ENCODE data around the gene ERGIC1. TPM values are rescaled to one million over a fixed set of nuclear protein-coding genes. Genes with fewer than 3 reads are reported as not detected.

The ERGIC1 gene
- total RNA-seq, 1 donor from 2014 or later, result 131 TPM

DNA sequence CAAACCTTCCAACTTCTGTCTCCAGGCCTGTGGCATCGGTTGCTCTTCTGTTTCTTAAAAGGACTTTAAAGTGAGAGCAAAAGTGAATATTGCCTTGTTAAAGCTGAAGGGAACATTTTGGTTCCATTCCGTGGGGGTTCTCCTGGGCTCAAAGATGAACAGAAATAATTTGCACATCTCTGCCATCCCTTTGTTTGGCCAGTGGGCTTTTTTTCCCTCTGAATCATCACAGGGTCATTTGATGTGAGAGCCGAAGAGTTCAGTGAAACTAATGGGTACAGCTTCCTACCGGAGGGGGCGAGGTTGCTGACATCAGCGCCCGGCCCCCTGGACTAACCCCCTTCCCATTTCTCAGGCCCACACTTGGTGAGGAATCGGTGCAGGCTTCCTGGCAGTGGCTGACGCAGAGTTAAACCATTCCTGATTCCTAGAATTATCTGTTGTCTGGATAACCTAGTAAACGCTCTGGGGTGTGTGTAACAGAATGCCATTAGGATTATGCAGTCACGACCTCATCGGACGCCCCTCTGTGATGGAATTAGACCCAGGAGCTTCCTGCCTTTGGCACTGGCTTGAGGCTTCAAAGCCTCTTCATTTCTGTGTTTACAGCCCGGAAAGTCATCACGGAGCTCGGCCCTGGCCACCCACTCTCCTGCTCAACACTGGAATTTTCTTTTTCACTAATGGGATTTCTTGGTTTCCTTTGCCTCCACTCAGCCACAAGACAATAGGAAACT is 63.6 kb downstream of the ERGIC1 start:
- H3K9ac ChIP-seq (ENCODE audit: low read length), result peak overlapping the region; percentile 90
- H3K27me3 ChIP-seq (ENCODE audit: insufficient read depth, low read length), result no peaks in the 10 kb centered on the region
- peaks cover 44% of the 10 kb centered on the region for H3K4me1 Mint-ChIP-seq (ENCODE audit: low read depth, unreplicated experiment)
- H3K4me3 Mint-ChIP-seq (ENCODE audit: unreplicated experiment), result peak overlapping the region; percentile 43
- H3K79me2 ChIP-seq (ENCODE audit: insufficient read depth, low read length), result peaks cover 26% of the 10 kb centered on the region
- peak overlapping the region; percentile 74 for H3K4me2 ChIP-seq (ENCODE audit: low read length)
- DNase-seq (ENCODE audit: low read depth) (peak; percentile 99), FAIRE-seq (peak; percentile 50)
- TF ChIP-seq EZH2 (IDR thresholded peaks at IDR 0.05; ENCODE audit: insufficient read depth, low read length), result no peak
- TF ChIP-seq, protein P1, sequence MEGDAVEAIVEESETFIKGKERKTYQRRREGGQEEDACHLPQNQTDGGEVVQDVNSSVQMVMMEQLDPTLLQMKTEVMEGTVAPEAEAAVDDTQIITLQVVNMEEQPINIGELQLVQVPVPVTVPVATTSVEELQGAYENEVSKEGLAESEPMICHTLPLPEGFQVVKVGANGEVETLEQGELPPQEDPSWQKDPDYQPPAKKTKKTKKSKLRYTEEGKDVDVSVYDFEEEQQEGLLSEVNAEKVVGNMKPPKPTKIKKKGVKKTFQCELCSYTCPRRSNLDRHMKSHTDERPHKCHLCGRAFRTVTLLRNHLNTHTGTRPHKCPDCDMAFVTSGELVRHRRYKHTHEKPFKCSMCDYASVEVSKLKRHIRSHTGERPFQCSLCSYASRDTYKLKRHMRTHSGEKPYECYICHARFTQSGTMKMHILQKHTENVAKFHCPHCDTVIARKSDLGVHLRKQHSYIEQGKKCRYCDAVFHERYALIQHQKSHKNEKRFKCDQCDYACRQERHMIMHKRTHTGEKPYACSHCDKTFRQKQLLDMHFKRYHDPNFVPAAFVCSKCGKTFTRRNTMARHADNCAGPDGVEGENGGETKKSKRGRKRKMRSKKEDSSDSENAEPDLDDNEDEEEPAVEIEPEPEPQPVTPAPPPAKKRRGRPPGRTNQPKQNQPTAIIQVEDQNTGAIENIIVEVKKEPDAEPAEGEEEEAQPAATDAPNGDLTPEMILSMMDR (IDR thresholded peaks at IDR 0.05; ENCODE audit: insufficient read depth, low read depth, low read length), result no peak
- H4K20me1 ChIP-seq (ENCODE audit: insufficient read depth, low read length), result no peaks in the 10 kb centered on the region
- H3K4me3 ChIP-seq (ENCODE audit: insufficient read depth, low read depth, low read length), result no peak overlapping the region
- H3K27me3 Mint-ChIP-seq (ENCODE audit: low read depth, unreplicated experiment), result no peaks in the 10 kb centered on the region
- H3K4me1 ChIP-seq (ENCODE audit: insufficient read depth, low read length), result peaks cover 60% of the 10 kb centered on the region
- peak overlapping the region; percentile 99 for H3K27ac Mint-ChIP-seq (ENCODE audit: unreplicated experiment)
- H3K27ac ChIP-seq (ENCODE audit: low read depth, low read length), result peak overlapping the region; percentile 100
- H3K9me3 ChIP-seq (ENCODE audit: insufficient read depth, low read depth, low read length), result no peaks in the 10 kb centered on the region
- no peak overlapping the region for H2AFZ ChIP-seq (ENCODE audit: low read depth, low read length)
- H3K36me3 Mint-ChIP-seq (ENCODE audit: low read depth, unreplicated experiment), result peaks cover 12% of the 10 kb centered on the region
- peaks cover 4% of the 10 kb centered on the region for H3K36me3 ChIP-seq (ENCODE audit: insufficient read depth, low read length)
- H3K9me3 Mint-ChIP-seq (ENCODE audit: unreplicated experiment), result no peaks in the 10 kb centered on the region

DNA sequence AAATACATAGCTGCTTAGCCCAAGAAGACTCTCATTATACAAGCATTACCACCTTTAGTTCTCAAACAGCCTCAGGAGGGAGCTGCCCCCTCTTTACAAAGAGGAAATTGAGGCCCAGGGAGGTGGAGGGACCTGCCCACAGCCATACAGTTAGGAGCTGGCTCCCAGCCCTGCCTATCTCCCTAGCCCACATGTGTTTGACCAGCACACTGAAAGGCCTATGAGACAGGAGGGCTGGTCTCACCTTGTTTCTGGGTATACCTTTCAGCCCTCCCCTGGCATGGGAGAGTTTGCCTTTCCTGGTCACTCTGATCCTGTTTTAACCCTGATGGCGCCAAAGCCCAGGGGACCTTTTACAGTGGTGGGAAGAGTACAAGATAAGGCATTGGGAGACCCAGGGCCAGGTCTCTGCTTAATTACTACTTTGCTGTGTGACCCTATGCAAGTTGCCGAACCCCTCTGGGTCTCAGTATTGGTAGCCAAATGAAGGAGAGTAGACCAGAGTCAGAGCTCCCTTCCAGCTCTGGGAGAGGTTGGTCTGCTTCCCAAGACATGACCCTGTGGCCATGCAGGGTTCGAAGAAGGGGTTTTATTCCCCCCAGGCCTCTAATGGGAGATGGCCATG is 64.3 kb downstream of the ERGIC1 start:
- Histone ChIP-seq H3K4me1 (ENCODE audit: insufficient read depth, low read length) (peaks cover 62% of the 10 kb centered on the region), H3K79me2 (ENCODE audit: insufficient read depth, low read length) (peaks cover 26% of the 10 kb centered on the region), H3K4me2 (ENCODE audit: low read length) (peak overlapping the region; percentile 74), H3K9me3 (ENCODE audit: insufficient read depth, low read depth, low read length) (no peaks in the 10 kb centered on the region), H3K9ac (ENCODE audit: low read length) (peak overlapping the region; percentile 90), H2AFZ (ENCODE audit: low read depth, low read length) (no peak overlapping the region), H3K4me3 (ENCODE audit: insufficient read depth, low read depth, low read length) (no peak overlapping the region), H3K27me3 (ENCODE audit: insufficient read depth, low read length) (no peaks in the 10 kb centered on the region), H4K20me1 (ENCODE audit: insufficient read depth, low read length) (no peaks in the 10 kb centered on the region), H3K36me3 (ENCODE audit: insufficient read depth, low read length) (peaks cover 4% of the 10 kb centered on the region), H3K27ac (ENCODE audit: low read depth, low read length) (peak overlapping the region; percentile 100)
- Mint-ChIP-seq H3K4me1 (ENCODE audit: low read depth, unreplicated experiment) (peaks cover 47% of the 10 kb centered on the region), H3K36me3 (ENCODE audit: low read depth, unreplicated experiment) (peaks cover 10% of the 10 kb centered on the region), H3K27ac (ENCODE audit: unreplicated experiment) (peak overlapping the region; percentile 99), H3K9me3 (ENCODE audit: unreplicated experiment) (no peaks in the 10 kb centered on the region), H3K27me3 (ENCODE audit: low read depth, unreplicated experiment) (no peaks in the 10 kb centered on the region), H3K4me3 (ENCODE audit: unreplicated experiment) (peak overlapping the region; percentile 45)
- no peak for DNase-seq (ENCODE audit: low read depth)
- TF ChIP-seq, protein P1 (IDR thresholded peaks at IDR 0.05; ENCODE audit: insufficient read depth, low read depth, low read length), result no peak
- TF ChIP-seq EZH2 (IDR thresholded peaks at IDR 0.05; ENCODE audit: insufficient read depth, low read length), result no peak
- no peak for FAIRE-seq

Data from astrocyte (in vitro differentiated cells and primary cell).